ENCODE results near the gene SP5. TPM values are rescaled to one million over a fixed set of nuclear protein-coding genes. Genes with fewer than 3 reads are reported as not detected.
A peak's percentile ranks its signal among the peaks of the same experiment; 100 is the strongest.

SP5 gene
- total and polyA plus RNA-seq, 8 donors, result 2.8 to 12.6 (median 8.5) TPM

DNA sequence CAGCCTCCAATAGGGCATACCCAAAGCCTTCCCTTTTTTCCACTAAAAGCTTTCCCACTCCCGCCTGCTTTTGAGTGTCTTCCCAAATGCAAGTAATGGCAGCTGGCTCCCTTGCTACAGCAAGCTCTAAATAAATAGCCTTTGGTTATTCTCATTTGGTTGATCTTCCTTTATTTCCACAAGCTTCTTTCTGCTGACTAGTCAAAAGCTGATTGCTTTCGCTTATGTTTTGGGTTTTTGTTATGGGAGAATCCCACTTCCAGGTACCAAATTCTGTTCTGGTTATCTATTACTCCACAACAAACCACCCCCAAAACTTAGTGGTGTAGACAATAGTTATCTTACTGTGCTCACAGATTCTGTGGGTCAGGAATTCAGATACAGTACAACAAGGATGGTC is 22.3 kb downstream of the SP5 start:
- H3K4me1 ChIP-seq, result peaks cover 0 to 12% of the 10 kb centered on the region in 2 donors
- intact Hi-C loops (cut with DNase I), result no loop called here
- TF ChIP-seq, protein P1, sequence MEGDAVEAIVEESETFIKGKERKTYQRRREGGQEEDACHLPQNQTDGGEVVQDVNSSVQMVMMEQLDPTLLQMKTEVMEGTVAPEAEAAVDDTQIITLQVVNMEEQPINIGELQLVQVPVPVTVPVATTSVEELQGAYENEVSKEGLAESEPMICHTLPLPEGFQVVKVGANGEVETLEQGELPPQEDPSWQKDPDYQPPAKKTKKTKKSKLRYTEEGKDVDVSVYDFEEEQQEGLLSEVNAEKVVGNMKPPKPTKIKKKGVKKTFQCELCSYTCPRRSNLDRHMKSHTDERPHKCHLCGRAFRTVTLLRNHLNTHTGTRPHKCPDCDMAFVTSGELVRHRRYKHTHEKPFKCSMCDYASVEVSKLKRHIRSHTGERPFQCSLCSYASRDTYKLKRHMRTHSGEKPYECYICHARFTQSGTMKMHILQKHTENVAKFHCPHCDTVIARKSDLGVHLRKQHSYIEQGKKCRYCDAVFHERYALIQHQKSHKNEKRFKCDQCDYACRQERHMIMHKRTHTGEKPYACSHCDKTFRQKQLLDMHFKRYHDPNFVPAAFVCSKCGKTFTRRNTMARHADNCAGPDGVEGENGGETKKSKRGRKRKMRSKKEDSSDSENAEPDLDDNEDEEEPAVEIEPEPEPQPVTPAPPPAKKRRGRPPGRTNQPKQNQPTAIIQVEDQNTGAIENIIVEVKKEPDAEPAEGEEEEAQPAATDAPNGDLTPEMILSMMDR (IDR thresholded peaks at IDR 0.05), result no peak

DNA sequence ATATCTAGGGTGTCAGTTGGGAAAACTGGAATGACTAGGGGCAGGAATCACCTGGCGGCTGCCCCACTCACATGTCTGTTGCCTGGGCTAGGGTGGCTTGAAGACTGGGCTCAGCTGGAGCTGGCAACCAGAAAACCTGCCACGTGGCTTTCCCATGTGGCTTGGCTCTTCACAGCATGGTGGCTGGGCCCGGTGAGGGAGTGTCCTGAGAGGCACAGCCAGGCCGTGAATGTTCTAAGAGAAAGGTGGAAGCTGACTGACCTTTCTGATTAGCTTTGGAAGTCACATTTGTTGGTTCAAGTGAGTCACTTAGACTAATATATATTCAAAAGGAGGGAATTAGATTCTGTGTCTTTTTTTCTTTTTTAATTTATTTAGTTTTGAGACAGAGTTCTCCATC is 22.7 kb downstream of the SP5 start:
- Histone ChIP-seq H3K4me1 (peaks cover 0 to 12% of the 10 kb centered on the region in 2 donors), H3K9me3 (no peaks in the 10 kb centered on the region), H3K4me3 (no peak overlapping the region), H3K27ac (no peak overlapping the region), H3K36me3 (no peaks in the 10 kb centered on the region), H3K27me3 (no peaks in the 10 kb centered on the region)
- TF ChIP-seq, protein P1 (IDR thresholded peaks at IDR 0.05), result no peak
- DNase-seq, result no peak
- intact Hi-C loops (cut with DNase I), result no loop called here
- no peak for ATAC-seq

More for the DNA sequence above, 22.3 kb downstream of the SP5 start:
- H3K36me3 ChIP-seq, result no peaks in the 10 kb centered on the region
- DNase-seq (no peak), ATAC-seq (no peak)
- H3K27ac ChIP-seq, result no peak overlapping the region
- no peak overlapping the region for H3K4me3 ChIP-seq
- no peaks in the 10 kb centered on the region for H3K9me3 ChIP-seq
- no peaks in the 10 kb centered on the region for H3K27me3 ChIP-seq

DNA sequence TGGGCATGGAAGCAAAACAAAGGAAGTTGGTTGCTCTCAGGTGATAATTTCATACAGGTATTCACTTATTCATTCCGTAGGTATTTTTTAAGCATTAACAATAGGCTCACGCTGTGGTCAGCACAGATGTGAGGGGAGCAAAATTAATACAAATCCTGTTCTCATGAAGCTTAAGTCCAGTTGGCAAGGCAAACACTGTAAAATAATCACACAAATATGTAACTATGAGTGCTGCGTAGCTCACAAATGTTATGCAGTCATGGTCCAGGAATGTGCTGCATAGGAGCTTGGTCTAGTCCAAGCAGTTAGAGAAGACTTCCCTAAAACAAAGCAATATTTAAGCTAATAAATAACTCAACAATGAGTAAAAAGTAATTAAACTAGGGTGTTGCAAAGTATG is 23.9 kb downstream of the SP5 start:
- Histone ChIP-seq H3K4me3 (no peak overlapping the region), H3K36me3 (no peaks in the 10 kb centered on the region), H3K27me3 (no peaks in the 10 kb centered on the region), H3K9me3 (no peaks in the 10 kb centered on the region), H3K4me1 (peaks cover 0 to 12% of the 10 kb centered on the region in 2 donors), H3K27ac (peak overlapping the region in 1 of 2 donors; percentile 61)
- TF ChIP-seq, protein P1 (IDR thresholded peaks at IDR 0.05), result no peak
- intact Hi-C loops (cut with DNase I), result no loop called here
- DNase-seq (peak in 1 of 4 donors; percentile 40), ATAC-seq (peak; percentile 84)

DNA sequence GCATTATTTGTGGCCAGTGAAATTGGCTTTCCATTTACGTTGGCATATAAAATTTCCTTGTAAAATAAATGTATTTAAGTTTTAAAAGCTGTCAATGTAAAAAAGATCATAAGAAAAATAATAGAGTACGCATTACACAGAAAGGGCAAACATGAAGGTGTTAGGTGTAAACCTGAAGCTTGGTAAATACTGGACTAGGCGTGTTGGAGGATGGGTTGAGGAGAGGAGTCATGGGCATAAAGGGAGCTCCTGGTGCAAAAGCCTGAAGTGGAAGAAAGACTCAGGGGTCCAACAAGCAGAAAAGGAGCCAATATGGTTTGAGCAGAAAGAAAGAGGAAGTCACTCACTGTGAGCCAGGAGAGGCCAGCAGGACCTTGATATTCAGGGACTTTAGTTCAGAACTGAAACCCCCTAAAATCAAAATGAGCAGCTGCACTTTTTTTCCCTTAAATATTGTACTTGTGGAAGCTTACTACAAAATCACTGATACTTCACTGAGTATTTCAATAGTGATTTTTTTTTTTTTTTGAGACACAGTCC is 24.4 kb downstream of the SP5 start:
- Histone ChIP-seq H3K27ac (peak overlapping the region in 1 of 2 donors; percentile 61), H3K27me3 (no peaks in the 10 kb centered on the region), H3K4me1 (peaks cover under 1 to 15% of the 10 kb centered on the region in 2 donors), H3K4me3 (no peak overlapping the region), H3K9me3 (no peaks in the 10 kb centered on the region), H3K36me3 (no peaks in the 10 kb centered on the region)
- DNase-seq (no peak), ATAC-seq (peak; percentile 7)
- TF ChIP-seq, protein P1 (IDR thresholded peaks at IDR 0.05), result no peak
- intact Hi-C loops (cut with DNase I), result no loop called here

DNA sequence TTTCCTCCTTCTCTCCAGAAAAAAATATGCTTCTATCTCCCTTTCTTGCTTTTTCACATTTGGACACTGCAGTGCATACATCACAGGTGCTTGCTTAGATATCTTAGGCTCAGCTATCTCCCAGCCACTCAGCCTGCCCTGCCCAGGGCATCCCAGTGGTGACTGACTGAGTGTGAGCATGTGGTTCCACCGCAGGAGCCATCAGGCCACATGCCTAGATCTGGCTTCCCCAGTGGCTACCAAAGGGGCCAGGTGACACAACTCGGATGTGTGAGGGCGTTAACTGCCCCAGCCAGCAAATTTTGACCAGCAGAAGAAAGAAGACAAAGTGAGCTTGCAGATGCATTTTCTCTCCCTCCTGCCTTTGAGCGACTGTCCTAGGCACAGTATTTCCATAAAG is 25.5 kb downstream of the SP5 start:
- Histone ChIP-seq H3K4me3 (no peak overlapping the region), H3K27ac (no peak overlapping the region), H3K4me1 (peaks cover 6 to 26% of the 10 kb centered on the region in 2 donors), H3K36me3 (no peaks in the 10 kb centered on the region), H3K27me3 (no peaks in the 10 kb centered on the region), H3K9me3 (no peaks in the 10 kb centered on the region)
- TF ChIP-seq, protein P1 (IDR thresholded peaks at IDR 0.05), result no peak
- DNase-seq, result no peak
- ATAC-seq, result no peak
- intact Hi-C loops (cut with DNase I), result no loop called here
